Gastroesophageal sphincter (tissue), 4 donors: Measurements from ENCODE around the gene GABBR2. TPM values are rescaled to one million over a fixed set of nuclear protein-coding genes. Genes with fewer than 3 reads are reported as not detected.
"Not testable (repeated sequence)": the region's sequence is repeated elsewhere in the genome, so short reads cannot be mapped to it uniquely, and the experiment has no call there.

Experiments used
- ATAC-seq: fragments of 150-250 bp; one replicate; pipeline ENCODE4 v1.9.1; 2016; ENCODE audit warnings: mild to moderate bottlenecking, moderate library complexity
- H3K27ac ChIP-seq, 4 donors: fragments of 200-600 bp; sonication (generic) in 3 of 4; 1 replicate in 3 of 4; 2 replicates in 1 of 4; pipeline ENCODE4 v1.5.1; 2016 to 2019
- H3K27me3 ChIP-seq: fragments of 200-600 bp; sonication (generic); one replicate; pipeline ENCODE4 v1.5.1; 2019
- H3K36me3 ChIP-seq, 2 donors: fragments of 200-600 bp; sonication (generic); one replicate each; pipeline ENCODE4 v1.5.1; 2019; ENCODE audit warnings: control low read depth in 1 of 2
- H3K4me1 ChIP-seq, 3 donors: fragments of 200-600 bp; sonication (generic); 1 replicate in 2 of 3; 2 replicates in 1 of 3; pipeline ENCODE4 v1.5.1; 2016 to 2019; ENCODE audit warnings: control low read depth in 2 of 3
- H3K4me3 ChIP-seq, 2 donors: fragments of 200-600 bp; sonication (generic); one replicate each; pipeline ENCODE4 v1.5.1; 2019; ENCODE audit warnings: mild to moderate bottlenecking in 1 of 2, moderate library complexity in 1 of 2
- H3K9me3 ChIP-seq, 3 donors: fragments of 200-600 bp; sonication (generic); one replicate each; pipeline ENCODE4 v1.5.1; 2017 to 2019; ENCODE audit warnings: control low read depth in 2 of 3
- CTCF ChIP-seq, 4 experiments: fragments of 200-600 bp in 2 of 4; fragments of 450-650 bp in 2 of 4; sonication (generic) in 1 of 4; IDR thresholded peaks; one replicate each; pipeline ENCODE4 v1.5.1; 2017 to 2019; ENCODE audit warnings: antibody characterized with exemption in 4 of 4, mild to moderate bottlenecking in 2 of 4, moderate library complexity in 2 of 4
- EP300 ChIP-seq: sonication (generic); formaldehyde crosslinking; IDR thresholded peaks from one replicate; pipeline ENCODE4 v1.6.1; 2017; ENCODE audit warnings: antibody characterized with exemption, mild to moderate bottlenecking
- POLR2A ChIP-seq, 2 donors: fragments of 450-650 bp; IDR thresholded peaks; one replicate each; pipeline ENCODE4 v1.6.1; 2017; ENCODE audit warnings: antibody characterized with exemption in 2 of 2, mild to moderate bottlenecking in 2 of 2, moderate library complexity in 1 of 2
- POLR2AphosphoS5 ChIP-seq: sonication (generic); formaldehyde crosslinking; IDR thresholded peaks from one replicate; pipeline ENCODE4 v1.6.1; 2017; ENCODE audit warnings: antibody characterized with exemption
- WGBS, 2 donors: methylation state at CpG; one replicate each; pipeline ENCODE4 v1.1.5; 2018; ENCODE audit warnings: low coverage in 1 of 2; 5-methylcytosine and 5-hydroxymethylcytosine counted together
- total RNA-seq, 4 donors: library from RNA; depleted of rRNA; stranded (reverse); fragments of >200 nt; gene quantifications; one replicate each; pipeline ENCODE4 v1.1.0, GENCODE V29; 2016

GABBR2 gene
- total RNA-seq, 4 donors from 2014 or later: 0.04 to 0.25 TPM; not detected in 2

DNA sequence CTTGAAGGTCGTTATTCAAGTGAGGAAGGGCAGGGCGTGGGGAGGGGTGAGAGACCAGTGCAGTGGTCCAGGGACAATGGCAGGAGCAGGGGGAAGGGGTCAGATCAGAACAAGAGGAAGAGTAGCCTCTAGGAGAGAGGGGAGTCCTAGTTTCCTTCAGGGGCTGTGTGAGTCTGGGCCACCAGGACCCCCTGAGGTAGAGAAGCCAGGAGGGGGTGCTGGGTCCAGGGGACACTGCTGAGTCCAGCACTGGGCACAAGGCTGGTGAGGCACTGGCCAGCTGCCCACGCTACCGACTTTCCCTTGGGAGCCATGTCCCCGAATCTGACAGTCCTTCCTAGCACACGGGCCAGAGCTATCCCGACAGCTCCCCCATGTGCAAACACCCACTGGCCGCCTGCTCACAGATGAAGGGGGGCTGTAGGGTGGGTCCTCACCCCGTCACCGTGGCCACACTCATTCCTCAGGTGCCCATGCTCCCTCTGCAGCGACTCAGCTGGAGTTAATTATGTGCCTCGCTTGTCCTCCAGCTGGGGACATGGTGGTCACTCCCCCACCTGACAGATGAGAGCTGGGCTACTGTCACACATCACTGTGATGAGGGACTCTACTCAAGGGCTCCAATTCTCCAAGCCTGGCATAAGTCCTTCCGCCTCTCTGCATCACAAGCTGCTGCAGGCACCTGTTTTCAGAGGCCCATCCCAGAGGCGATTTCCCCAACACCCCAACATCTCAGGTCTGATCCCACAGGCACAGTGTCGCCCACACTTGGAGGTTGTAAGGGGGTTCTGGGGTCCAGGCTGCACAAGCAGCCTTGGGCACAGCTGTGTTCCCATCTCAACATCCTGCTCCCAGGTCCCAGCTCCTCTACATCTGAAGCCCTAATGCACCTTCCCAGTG, 115.1 kb downstream of the GABBR2 start:
- Histone ChIP-seq H3K36me3 (no peaks in the 10 kb centered on the region), H3K4me3 (no peak overlapping the region), H3K27me3 (peaks cover 21% of the 10 kb centered on the region), H3K27ac (no peak overlapping the region), H3K9me3 (no peaks in the 10 kb centered on the region), H3K4me1 (no peaks in the 10 kb centered on the region)
- TF ChIP-seq POLR2A (IDR thresholded peaks at IDR 0.05) (no peak), POLR2AphosphoS5 (no peak), EP300 (no peak), CTCF (IDR thresholded peaks at IDR 0.05) (no peak)
- no peak for ATAC-seq
- WGBS, 2 donors: 57% methylated on average over 2 of the region's 15 CpGs; no CpG with 5 or more reads in 1 of the 2 donors

GRCh38 chr9:98591696-98592095, 117.0 kb downstream of the GABBR2 start:
- H3K36me3 ChIP-seq: no peaks in the 10 kb centered on the region
- no peak for TF ChIP-seq POLR2AphosphoS5
- no peak for TF ChIP-seq POLR2A (IDR thresholded peaks at IDR 0.05)
- no peak for TF ChIP-seq CTCF (IDR thresholded peaks at IDR 0.05)
- no peak for TF ChIP-seq EP300
- 67 to 100% methylated on average over 1 to 2 of the region's 3 CpGs for WGBS, 2 donors
- no peaks in the 10 kb centered on the region for H3K9me3 ChIP-seq
- no peak for ATAC-seq
- H3K27me3 ChIP-seq: peaks cover 26% of the 10 kb centered on the region
- no peaks in the 10 kb centered on the region for H3K4me1 ChIP-seq
- no peak overlapping the region for H3K4me3 ChIP-seq
- no peak overlapping the region for H3K27ac ChIP-seq

DNA sequence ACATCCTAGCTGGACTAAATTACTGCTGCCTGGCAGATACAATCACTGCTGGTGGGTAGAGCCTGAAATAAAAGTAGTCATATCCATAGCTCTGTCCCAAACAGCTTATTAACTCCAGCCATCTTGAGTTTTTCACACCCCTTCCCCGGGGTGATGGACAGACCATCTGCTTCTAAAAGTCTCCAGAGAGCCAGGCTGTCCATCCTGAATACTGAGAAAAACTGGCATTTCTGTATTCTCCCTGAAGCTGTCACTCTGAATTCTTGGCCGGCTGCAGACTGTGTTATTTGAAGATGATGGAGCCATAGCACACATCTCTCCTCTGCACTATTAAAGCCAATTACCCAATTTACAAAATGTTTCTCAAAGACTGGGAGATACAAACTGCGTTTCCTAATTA, 118.6 kb downstream of the GABBR2 start:
- Histone ChIP-seq H3K36me3 (no peaks in the 10 kb centered on the region), H3K4me1 (no peaks in the 10 kb centered on the region), H3K27ac (no peak overlapping the region), H3K27me3 (peaks cover 25% of the 10 kb centered on the region), H3K4me3 (no peak overlapping the region), H3K9me3 (no peaks in the 10 kb centered on the region)
- 66 to 86% methylated on average over 1 to 3 of the region's 3 CpGs for WGBS, 2 donors
- ATAC-seq: no peak
- TF ChIP-seq CTCF (IDR thresholded peaks at IDR 0.05): no peak
- TF ChIP-seq POLR2AphosphoS5: no peak
- no peak for TF ChIP-seq EP300
- no peak for TF ChIP-seq POLR2A (IDR thresholded peaks at IDR 0.05)

DNA sequence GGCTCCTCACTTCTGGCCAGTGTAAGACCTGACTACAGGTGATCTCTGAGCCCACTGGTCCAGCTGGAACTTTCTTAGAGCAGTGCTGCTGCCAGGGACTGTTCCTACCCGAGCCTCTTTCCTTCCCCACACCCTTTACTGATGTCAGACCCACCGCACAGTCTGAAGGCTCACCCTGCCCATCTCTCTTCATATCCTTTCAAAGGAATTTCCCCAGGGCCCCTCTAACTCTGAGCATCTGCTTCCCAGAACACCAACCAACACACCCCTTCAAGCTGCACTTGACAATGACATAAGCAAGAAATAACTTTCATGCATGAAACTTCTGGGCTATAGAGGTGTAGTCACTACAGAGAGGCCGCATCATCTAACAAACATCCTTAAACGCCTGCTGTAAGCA, 119.6 kb downstream of the GABBR2 start:
- 71 to 79% methylated on average over 3 to 4 of the region's 4 CpGs for WGBS, 2 donors
- Histone ChIP-seq H3K27ac (no peak overlapping the region), H3K4me3 (no peak overlapping the region), H3K27me3 (peaks cover 31% of the 10 kb centered on the region), H3K36me3 (no peaks in the 10 kb centered on the region), H3K9me3 (no peaks in the 10 kb centered on the region), H3K4me1 (no peaks in the 10 kb centered on the region)
- TF ChIP-seq POLR2A (IDR thresholded peaks at IDR 0.05) (no peak), POLR2AphosphoS5 (no peak), CTCF (IDR thresholded peaks at IDR 0.05) (no peak), EP300 (no peak)
- ATAC-seq: no peak

- WGBS, 2 donors: 49 to 86% methylated on average over 2 to 6 of the region's 10 CpGs
- peaks cover 36% of the 10 kb centered on the region for H3K27me3 ChIP-seq
- H3K27ac ChIP-seq, H3K9me3 ChIP-seq, H3K4me3 ChIP-seq, H3K4me1 ChIP-seq, H3K36me3 ChIP-seq, ATAC-seq: not testable (repeated sequence)
Observed at GRCh38 chr9:98584853-98585438, 123.8 kb downstream of the GABBR2 start.
